Measurements from ENCODE around the gene TMEM18. TPM values are rescaled to one million over a fixed set of nuclear protein-coding genes. Genes with fewer than 3 reads are reported as not detected.

Gene TMEM18
- total and polyA plus RNA-seq, 9 of the 15 experiments (the other 6 are each of a cell fraction or from before 2014, with no cell fraction given): 12.8 to 55.9 (median 21.8) TPM

- no peak for TF ChIP-seq BCLAF1 (IDR thresholded peaks at IDR 0.05; ENCODE audit: borderline replicate concordance in 1 of 2, control insufficient read depth in 1 of 2, low read depth in 2 of 2, low read length in 1 of 2)
- peak; percentile 72 for TF ChIP-seq MAFG (tag; conservative IDR thresholded peaks at IDR 0.05)
- TF ChIP-seq ZNF668 (CRISPR knock-in tag; IDR thresholded peaks at IDR 0.05): no peak
Observed at GRCh38 chr2:694174-694573, 17.0 kb upstream of the TMEM18 start (continued).

DNA sequence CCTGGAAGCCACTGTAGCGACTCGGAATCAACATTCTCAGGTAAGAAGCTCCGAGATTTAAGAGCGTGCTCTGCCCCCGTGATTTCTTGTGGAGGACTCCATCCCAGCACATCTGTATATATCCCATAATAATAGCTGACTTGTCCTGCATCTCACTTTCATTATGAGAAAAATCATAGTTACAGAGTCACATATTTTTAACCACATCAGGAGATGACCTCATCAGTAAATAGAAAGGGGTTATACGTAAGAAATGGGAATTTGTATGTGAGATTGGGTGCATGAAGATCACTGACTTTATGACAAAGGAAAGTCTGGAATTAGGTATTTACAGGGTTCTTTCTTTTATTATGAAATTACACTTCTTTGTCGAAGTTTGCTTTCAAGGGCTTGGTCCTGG, 16.4 kb upstream of the TMEM18 start:
- H3K4me2 ChIP-seq (ENCODE audit: insufficient read depth, low read length): no peak overlapping the region
- CTCF ChIA-PET (ENCODE audit: low intra/inter-chr PET ratio): no interaction called here
- FAIRE-seq: no peak
- no peak for TF ChIP-seq HMG20B (CRISPR knock-in tag; IDR thresholded peaks at IDR 0.05)
- no peak for TF ChIP-seq ZNF174 (CRISPR knock-in tag; IDR thresholded peaks at IDR 0.05)
- no peak for TF ChIP-seq TGIF2 (CRISPR knock-in tag; IDR thresholded peaks at IDR 0.05)
- TF ChIP-seq FIP1L1 (IDR thresholded peaks at IDR 0.05; ENCODE audit: low read depth, low read length, poor library complexity, severe bottlenecking): no peak
- no peak for TF ChIP-seq ZNF146 (CRISPR knock-in tag; IDR thresholded peaks at IDR 0.05; ENCODE audit: unreplicated experiment)
- no peak for TF ChIP-seq MXD1 (CRISPR knock-in tag; IDR thresholded peaks at IDR 0.05; ENCODE audit: borderline replicate concordance, poor library complexity, severe bottlenecking)
- no peak for TF ChIP-seq HDAC6 (IDR thresholded peaks at IDR 0.05; ENCODE audit: low read depth, low read length)
- H3K9me1 ChIP-seq (ENCODE audit: control insufficient read depth, insufficient read depth, low read length): no peaks in the 10 kb centered on the region
- in situ Hi-C loops (cut with MboI) (no loop called here), intact Hi-C loops (cut with micrococcal nuclease) (no loop called here)
- H3K9ac ChIP-seq (ENCODE audit: insufficient read depth in 1 of 2, low read depth in 2 of 2, low read length in 2 of 2): no peak overlapping the region
- no peak overlapping the region for H3K27ac ChIP-seq (ENCODE audit: extremely low read depth, low read depth, low read length)
- POLR2A ChIA-PET: interaction anchor here (1.2 kb wide), 1 partner anchor 16 kb away, joined by 6 read pairs; the partner anchor contains the start of gene TMEM18
- ATAC-seq: no peak
- H3K9me3 ChIP-seq (replicated peaks; ENCODE audit: control insufficient read depth, insufficient read depth, low read depth, low read length): no peaks in the 10 kb centered on the region
- H3K79me2 ChIP-seq (ENCODE audit: control insufficient read depth, insufficient read depth, low read length): no peaks in the 10 kb centered on the region
- H3K27me3 ChIP-seq (ENCODE audit: control insufficient read depth in 2 of 2, insufficient read depth in 2 of 2, low read length in 2 of 2): peaks cover 20 to 32% of the 10 kb centered on the region in 2 experiments
- no peaks in the 10 kb centered on the region for H4K20me1 ChIP-seq (replicated peaks; ENCODE audit: control insufficient read depth, insufficient read depth, low read length)
- peaks cover 5 to 14% of the 10 kb centered on the region in 2 experiments; a peak in 3 of 5 replicates for H3K4me1 ChIP-seq (replicated peaks in 1 of 2; ENCODE audit: control insufficient read depth in 2 of 2, insufficient read depth in 2 of 2, low read length in 2 of 2)
- no TSS peak for BruUV-seq (replicated peaks)
- no peak overlapping the region for H2AFZ ChIP-seq (ENCODE audit: low read depth, low read length)
- no peaks in the 10 kb centered on the region for H3K36me3 ChIP-seq (ENCODE audit: control insufficient read depth, insufficient read depth, low read length)
- no peak overlapping the region for H3K4me3 ChIP-seq
- 3% methylated on average over 7 of the region's 7 CpGs for WGBS (ENCODE audit: insufficient coverage, low coverage, missing lambda C conversion rate)
- no peak for DNase-seq (ENCODE audit: extremely low read depth in 1 of 4, low spot score in 3 of 4)

Measured in K562 (cell line).